ENCODE results near the gene HIC2.
"Not testable (repeated sequence)": the region's sequence is repeated elsewhere in the genome, so short reads cannot be mapped to it uniquely, and the experiment has no call there.

Gene HIC2

DNA sequence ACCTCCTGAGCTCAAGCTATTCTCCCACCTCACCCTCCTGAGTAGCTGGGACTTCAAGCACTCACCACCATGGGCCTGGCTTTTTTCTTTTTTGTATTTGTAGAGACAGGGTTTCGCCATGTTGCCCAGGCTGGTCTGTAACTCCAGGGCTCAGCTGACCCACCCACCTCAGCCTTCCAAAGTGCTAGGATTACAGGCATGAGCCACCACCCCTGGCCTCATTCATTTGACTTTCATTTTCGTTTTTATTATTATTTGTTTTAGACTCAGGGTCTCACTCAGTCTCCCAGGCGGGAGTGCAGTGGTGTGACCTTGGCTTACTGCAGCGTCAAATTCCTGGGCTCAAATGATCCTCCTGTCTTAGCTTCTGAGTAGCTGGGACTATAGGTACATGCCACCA, 9.4 kb upstream of the HIC2 start:
- not testable (repeated sequence) for DNase-seq (ENCODE audit: low read depth, low spot score); H3K27me3 ChIP-seq (ENCODE audit: insufficient read depth, insufficient read length); H3K4me3 ChIP-seq (ENCODE audit: insufficient read length, low read depth)

DNA sequence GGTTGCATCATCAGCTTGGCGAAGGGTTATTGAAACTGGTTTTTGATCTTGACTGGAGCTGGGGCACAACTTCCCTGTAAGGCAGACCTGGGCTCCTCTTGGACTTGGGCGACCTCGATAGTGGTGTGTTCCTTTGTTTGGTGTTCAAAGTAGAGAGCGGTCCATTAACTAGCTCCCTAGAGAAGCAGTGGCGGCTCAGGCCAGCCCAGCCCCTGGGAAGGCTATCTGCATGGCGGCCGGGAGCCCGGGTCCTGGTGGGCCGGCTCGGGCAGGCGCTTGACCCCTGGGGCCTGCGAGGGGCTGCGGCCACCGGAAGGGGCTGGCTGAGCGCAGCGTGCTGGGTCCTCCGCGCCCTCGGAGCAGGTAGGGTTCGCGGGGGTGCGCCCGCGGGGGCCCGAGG, 796 bp upstream of the HIC2 start:
- not testable (repeated sequence) for H3K36me3 ChIP-seq (ENCODE audit: insufficient read depth, insufficient read length, low read length); H3K27me3 ChIP-seq (ENCODE audit: insufficient read depth, insufficient read length); H3K9me3 ChIP-seq (ENCODE audit: insufficient read depth, low read length); H3K9ac ChIP-seq (ENCODE audit: insufficient read length, low read depth); H3K4me3 ChIP-seq (ENCODE audit: insufficient read length, low read depth); DNase-seq (ENCODE audit: low read depth, low spot score); H3K4me1 ChIP-seq (ENCODE audit: insufficient read depth, insufficient read length)

More for the DNA sequence above, 9.4 kb upstream of the HIC2 start:
- not testable (repeated sequence) for H3K9ac ChIP-seq (ENCODE audit: insufficient read length, low read depth); H3K36me3 ChIP-seq (ENCODE audit: insufficient read depth, insufficient read length, low read length); H3K4me1 ChIP-seq (ENCODE audit: insufficient read depth, insufficient read length); H3K9me3 ChIP-seq (ENCODE audit: insufficient read depth, low read length)

DNA sequence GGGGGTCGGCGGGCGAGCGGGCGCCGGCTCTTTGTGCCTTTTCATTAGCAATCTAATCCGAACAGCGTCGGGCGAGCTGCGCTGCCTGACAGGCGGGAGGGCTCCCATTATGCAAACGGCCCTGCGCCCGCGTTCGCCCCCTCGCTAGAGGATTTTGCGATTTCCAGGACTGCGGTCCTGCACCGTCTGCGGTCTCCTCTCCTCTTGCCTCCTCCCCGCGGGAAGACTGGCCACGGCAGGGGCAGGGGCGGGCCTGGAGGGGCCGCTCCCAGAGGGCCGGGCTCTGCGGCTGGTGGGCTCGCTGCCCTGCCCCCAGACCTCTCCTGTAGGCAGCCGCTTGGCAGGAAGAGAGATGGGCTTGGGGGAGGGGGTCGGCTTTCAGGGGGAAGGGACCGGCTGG, 682 bp downstream of the HIC2 start:
- DNase-seq (ENCODE audit: low read depth, low spot score); H3K27me3 ChIP-seq (ENCODE audit: insufficient read depth, insufficient read length); H3K9ac ChIP-seq (ENCODE audit: insufficient read length, low read depth); H3K36me3 ChIP-seq (ENCODE audit: insufficient read depth, insufficient read length, low read length); H3K9me3 ChIP-seq (ENCODE audit: insufficient read depth, low read length); H3K4me3 ChIP-seq (ENCODE audit: insufficient read length, low read depth); H3K4me1 ChIP-seq (ENCODE audit: insufficient read depth, insufficient read length): not testable (repeated sequence)

DNA sequence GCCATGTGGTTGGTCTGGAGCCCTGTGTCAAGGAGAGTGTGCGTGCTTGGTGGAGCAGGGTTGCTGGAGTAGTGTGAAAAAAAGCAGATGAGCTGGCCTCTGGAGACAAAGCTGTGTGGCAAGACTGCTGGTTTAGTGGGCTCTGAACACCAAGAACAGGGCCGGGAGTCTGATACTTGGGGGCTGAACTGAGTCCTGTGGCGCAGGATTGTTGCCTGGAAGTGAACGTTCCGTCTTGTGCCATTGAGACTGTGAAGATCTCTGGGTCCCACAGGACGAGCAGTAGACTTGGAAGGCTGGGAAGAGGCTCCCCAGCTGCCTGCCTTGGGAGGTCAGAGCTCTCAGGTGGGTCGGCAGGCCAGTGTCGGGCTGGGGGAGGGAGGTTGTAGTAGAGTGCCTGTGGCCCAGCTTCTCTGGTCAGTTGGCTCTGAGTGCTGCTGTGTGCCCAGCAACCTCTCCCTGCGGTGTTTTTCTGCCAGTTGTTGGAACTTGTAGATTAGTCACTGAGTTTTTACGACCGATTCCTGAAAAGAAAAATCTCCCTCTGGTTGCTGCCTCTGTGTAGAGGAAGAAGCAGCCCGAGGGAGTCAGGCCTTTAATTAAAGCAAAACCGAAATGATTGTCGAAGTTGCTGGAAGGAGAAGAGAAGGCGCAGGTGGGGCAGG, 1.9 kb downstream of the HIC2 start:
- not testable (repeated sequence) for H3K36me3 ChIP-seq (ENCODE audit: insufficient read depth, insufficient read length, low read length); H3K27me3 ChIP-seq (ENCODE audit: insufficient read depth, insufficient read length); H3K4me3 ChIP-seq (ENCODE audit: insufficient read length, low read depth); DNase-seq (ENCODE audit: low read depth, low spot score); H3K9me3 ChIP-seq (ENCODE audit: insufficient read depth, low read length); H3K9ac ChIP-seq (ENCODE audit: insufficient read length, low read depth); H3K4me1 ChIP-seq (ENCODE audit: insufficient read depth, insufficient read length)

DNA sequence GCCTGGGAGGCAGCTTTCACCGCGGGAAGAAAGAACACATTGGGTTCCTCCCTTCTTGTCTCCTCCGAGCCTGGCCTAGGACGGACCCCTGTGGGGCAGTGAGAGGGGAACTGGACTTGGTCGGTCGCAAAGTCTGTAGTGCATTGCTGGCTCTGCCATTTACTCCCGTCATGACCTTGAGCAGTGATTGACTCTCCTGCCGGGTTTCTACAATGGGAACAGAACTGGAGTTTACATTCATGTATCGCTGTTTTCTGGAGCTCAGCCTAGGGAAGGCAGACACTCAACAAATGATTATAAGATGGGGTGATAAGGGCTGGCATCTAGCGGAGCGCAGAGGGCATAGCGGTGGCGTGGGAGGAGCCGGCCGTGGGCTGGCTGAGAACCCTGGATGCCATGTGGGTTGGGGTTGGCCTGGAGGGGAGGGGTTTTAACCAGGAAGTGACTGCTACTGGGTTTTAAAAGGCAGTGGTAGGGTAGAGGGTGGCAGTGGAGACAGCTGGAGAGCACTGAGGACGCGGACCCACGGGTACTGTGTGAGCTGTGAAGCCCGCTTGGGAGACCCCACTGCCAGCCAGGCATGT, 3.1 kb downstream of the HIC2 start:
- H3K4me1 ChIP-seq (ENCODE audit: insufficient read depth, insufficient read length); H3K36me3 ChIP-seq (ENCODE audit: insufficient read depth, insufficient read length, low read length); H3K9me3 ChIP-seq (ENCODE audit: insufficient read depth, low read length); H3K9ac ChIP-seq (ENCODE audit: insufficient read length, low read depth); H3K27me3 ChIP-seq (ENCODE audit: insufficient read depth, insufficient read length); H3K4me3 ChIP-seq (ENCODE audit: insufficient read length, low read depth); DNase-seq (ENCODE audit: low read depth, low spot score): not testable (repeated sequence)

DNA sequence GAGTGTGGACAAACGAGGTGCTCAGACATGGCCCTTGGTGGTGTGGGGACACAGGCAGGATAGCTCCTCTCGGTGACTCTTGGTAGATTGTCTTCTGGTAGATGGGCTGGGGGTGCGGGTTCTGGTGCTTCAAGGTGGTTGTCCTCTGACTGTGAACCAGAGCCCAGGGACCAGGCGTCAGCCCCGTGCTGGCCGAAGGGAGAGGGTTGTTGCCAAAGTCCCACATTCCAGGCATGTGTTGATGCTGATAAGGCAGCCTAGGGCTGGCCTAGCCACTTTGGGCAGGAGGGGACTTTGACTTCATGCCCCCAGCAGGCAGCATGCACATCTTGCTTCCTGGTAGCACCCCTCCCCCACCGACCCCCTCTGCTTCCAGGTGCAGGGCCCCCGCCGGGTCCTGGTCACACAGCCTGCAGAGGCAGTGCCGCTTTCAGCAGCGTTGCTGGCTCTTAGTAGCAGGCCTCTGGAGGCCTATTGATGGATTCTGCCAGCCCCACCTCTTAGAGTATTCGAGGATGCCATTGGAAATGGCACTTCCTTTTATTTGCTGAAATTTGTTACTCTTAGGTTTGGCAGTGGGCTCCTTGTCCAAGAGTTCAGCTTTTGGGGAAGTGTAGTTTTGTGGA, 7.0 kb downstream of the HIC2 start:
- H3K4me1 ChIP-seq (ENCODE audit: insufficient read depth, insufficient read length); DNase-seq (ENCODE audit: low read depth, low spot score); H3K9me3 ChIP-seq (ENCODE audit: insufficient read depth, low read length); H3K4me3 ChIP-seq (ENCODE audit: insufficient read length, low read depth); H3K9ac ChIP-seq (ENCODE audit: insufficient read length, low read depth); H3K27me3 ChIP-seq (ENCODE audit: insufficient read depth, insufficient read length); H3K36me3 ChIP-seq (ENCODE audit: insufficient read depth, insufficient read length, low read length): not testable (repeated sequence)

DNA sequence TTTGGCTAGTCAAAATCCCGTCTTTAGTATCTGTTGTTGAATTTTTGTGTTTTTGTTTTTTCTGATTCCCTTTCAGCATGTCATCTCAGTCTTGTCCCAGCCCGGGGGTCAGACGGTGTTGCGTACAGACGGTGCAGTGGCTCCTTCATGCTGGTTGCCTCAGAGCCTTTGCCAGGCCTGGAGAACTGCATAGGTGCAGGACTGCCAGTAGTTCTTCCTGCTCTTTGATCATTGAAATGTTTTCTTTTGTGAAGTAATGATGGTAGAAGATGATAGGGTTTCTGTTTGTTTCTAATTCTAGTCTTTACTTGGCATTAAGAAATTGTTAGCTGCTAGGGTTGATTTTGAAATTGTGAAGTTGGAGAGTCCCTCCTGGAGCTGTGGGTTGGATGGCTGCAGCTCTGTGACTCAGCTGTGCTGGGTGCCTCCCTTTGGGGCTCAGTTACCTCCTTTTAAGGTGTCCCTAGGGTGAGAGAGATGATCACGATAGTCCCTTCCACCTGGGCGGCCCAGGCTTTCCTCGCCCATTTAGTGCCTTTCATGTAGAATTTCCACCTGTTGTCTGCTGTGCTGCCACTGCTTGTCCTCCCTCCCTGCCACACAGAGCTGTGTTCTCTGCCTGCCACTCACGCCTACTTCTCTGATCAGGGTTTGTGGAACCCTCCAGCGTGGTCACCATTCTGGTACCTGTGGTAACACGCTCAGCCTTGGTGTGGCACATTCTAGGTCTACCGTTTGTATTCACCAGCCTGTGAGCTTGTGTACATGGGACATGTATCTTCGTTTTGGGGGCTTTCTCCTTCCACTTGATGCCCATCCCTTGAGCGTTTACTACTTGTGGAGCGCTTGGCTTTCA, 17.4 kb downstream of the HIC2 start:
- DNase-seq (ENCODE audit: low read depth, low spot score); H3K9me3 ChIP-seq (ENCODE audit: insufficient read depth, low read length); H3K4me3 ChIP-seq (ENCODE audit: insufficient read length, low read depth); H3K4me1 ChIP-seq (ENCODE audit: insufficient read depth, insufficient read length); H3K9ac ChIP-seq (ENCODE audit: insufficient read length, low read depth); H3K27me3 ChIP-seq (ENCODE audit: insufficient read depth, insufficient read length); H3K36me3 ChIP-seq (ENCODE audit: insufficient read depth, insufficient read length, low read length): not testable (repeated sequence)

DNA sequence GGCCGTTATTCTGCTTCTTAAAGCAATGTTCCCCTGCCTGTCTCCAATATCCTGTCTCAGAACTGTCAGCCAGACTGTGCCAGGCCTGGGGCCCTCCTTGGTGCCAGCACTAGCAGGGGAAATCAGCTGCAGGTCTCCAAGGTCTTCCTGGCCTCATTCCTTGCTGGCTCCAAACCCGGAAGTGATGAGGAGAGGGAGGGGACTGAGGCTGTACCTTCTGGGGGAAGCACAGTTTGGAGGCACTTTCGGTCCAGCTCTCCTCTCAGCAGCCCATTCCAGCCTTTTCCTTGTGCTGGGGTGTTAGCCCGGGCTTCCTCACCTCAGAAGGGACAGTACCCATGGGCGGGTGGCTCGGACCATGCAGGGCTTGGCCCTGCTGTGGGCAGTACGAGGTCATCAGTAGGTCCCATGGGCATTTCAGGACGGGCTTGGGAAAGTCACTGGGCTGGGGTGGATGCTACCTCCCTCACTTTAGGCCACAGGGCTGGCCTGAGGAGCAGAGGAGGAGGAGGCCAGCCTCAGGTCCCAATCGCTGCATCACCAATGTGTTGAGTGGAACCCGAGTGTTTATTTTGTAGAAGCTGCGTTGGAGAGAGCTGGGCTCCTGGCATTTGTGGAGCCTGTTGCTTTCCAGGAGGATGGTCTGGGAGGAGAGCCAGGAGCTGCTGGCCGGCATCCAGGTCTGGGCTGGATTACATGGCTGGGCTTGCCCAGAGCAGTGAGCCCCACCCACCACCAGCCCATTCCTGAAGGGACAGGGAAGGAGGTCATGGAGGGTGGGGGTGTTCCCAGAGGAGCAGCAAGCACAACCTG, 19.0 kb downstream of the HIC2 start:
- not testable (repeated sequence) for H3K9ac ChIP-seq (ENCODE audit: insufficient read length, low read depth); H3K9me3 ChIP-seq (ENCODE audit: insufficient read depth, low read length); H3K4me3 ChIP-seq (ENCODE audit: insufficient read length, low read depth); H3K4me1 ChIP-seq (ENCODE audit: insufficient read depth, insufficient read length); DNase-seq (ENCODE audit: low read depth, low spot score); H3K36me3 ChIP-seq (ENCODE audit: insufficient read depth, insufficient read length, low read length); H3K27me3 ChIP-seq (ENCODE audit: insufficient read depth, insufficient read length)

DNA sequence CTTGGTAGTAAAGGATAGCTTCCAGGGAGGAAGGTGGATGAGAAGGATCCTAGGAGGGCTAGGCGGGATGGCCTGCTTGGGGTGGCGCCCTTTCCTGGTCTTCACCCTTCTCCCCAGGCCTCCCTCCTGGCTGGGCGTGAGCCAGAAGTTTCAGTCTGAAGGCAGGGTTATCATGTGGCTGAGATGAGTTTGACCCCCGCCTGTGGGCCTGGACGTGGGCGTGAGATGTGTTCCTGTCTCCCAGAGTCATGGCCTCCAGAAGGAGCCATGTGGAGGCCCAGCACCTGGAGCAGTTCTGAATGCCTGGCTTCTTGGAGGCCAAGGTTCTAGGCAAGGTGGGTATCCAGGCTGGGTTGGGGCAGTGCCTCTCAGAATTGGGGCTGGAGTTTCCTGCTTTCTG, 20.8 kb downstream of the HIC2 start:
- H3K9ac ChIP-seq (ENCODE audit: insufficient read length, low read depth); H3K4me1 ChIP-seq (ENCODE audit: insufficient read depth, insufficient read length); H3K4me3 ChIP-seq (ENCODE audit: insufficient read length, low read depth); H3K27me3 ChIP-seq (ENCODE audit: insufficient read depth, insufficient read length); H3K9me3 ChIP-seq (ENCODE audit: insufficient read depth, low read length); H3K36me3 ChIP-seq (ENCODE audit: insufficient read depth, insufficient read length, low read length); DNase-seq (ENCODE audit: low read depth, low spot score): not testable (repeated sequence)

DNA sequence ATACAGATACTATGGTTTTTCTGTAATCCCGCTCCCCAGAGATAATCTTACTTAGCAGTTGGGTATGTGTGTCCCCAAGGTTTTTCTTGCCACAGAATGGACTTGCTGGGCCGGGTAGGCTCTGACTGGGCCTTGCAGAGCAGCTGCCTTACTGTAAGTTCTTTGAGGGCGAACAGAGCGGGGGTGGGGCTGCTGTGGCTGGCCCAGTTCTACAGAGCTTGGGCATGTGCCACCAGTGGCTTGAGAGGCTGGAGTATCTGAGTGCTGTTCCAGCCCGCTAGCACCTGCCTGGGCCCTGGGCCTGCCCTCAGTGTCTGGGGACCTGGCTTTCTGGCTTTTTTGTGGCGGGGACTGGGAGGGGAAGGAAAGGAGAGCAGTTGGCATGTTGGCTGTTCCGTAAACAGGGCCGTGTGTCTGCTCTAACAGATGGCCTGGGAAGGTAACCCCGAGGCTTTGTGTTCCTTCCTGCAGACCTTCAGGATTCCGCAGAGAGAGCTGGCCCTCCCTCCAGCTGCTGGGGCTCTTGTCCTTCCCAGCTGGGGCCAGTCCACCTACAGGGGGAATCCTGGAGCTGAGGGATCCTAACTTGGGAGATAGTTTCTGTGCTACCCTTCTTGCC, 23.0 kb downstream of the HIC2 start:
- not testable (repeated sequence) for H3K4me1 ChIP-seq (ENCODE audit: insufficient read depth, insufficient read length); H3K9me3 ChIP-seq (ENCODE audit: insufficient read depth, low read length); H3K27me3 ChIP-seq (ENCODE audit: insufficient read depth, insufficient read length); H3K9ac ChIP-seq (ENCODE audit: insufficient read length, low read depth); H3K4me3 ChIP-seq (ENCODE audit: insufficient read length, low read depth); DNase-seq (ENCODE audit: low read depth, low spot score)
- peaks cover 18% of the 10 kb centered on the region for H3K36me3 ChIP-seq (ENCODE audit: insufficient read depth, insufficient read length, low read length)

DNA sequence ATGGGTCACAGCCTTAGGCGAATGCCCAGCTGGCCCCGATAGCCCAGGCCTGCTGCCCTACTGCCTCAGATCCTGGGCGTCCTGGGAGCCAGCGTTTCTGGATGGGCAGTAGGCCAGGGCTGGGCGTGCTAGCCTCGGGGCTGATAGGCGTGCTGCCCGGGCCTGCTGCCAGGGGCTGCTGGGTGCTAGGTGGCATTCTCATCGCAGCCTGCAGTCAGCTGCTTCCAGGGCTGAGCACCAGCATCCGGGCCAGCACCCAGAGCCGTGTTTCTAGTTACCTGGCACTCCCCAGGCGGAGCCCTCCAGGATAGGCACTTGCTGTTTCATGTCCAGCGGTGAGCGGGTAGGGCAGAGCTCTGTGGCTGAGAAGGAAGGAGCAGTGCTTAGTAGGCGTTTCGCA, 23.5 kb downstream of the HIC2 start:
- not testable (repeated sequence) for H3K4me1 ChIP-seq (ENCODE audit: insufficient read depth, insufficient read length); H3K4me3 ChIP-seq (ENCODE audit: insufficient read length, low read depth); H3K9ac ChIP-seq (ENCODE audit: insufficient read length, low read depth); H3K27me3 ChIP-seq (ENCODE audit: insufficient read depth, insufficient read length); H3K9me3 ChIP-seq (ENCODE audit: insufficient read depth, low read length); DNase-seq (ENCODE audit: low read depth, low spot score)
- peaks cover 24% of the 10 kb centered on the region for H3K36me3 ChIP-seq (ENCODE audit: insufficient read depth, insufficient read length, low read length)
